SU-DHL-6 (cell line): ENCODE measurements around the gene WWOX.

Experiments used
- H2AFZ ChIP-seq: fragments of 200-600 bp; sonication (generic); 2 replicates; pipeline ENCODE4 v1.6.1; 2014; ENCODE audit warnings: low read depth, mild to moderate bottlenecking, moderate library complexity, mixed read lengths, antibody characterized with exemption, low read length; ENCODE audit not compliant: severe bottlenecking
- H3F3A ChIP-seq: fragments of 200-600 bp; shearing (Covaris generic); 2 replicates; pipeline ENCODE4 v1.6.0; 2016; ENCODE audit warnings: antibody characterized with exemption, mild to moderate bottlenecking; ENCODE audit not compliant: insufficient read depth
- H3K27ac ChIP-seq: fragments of 200-600 bp; sonication (generic); 2 replicates; pipeline ENCODE4 v1.5.1; 2016; ENCODE audit warnings: low read depth, mild to moderate bottlenecking, low read length, moderate library complexity, mixed read lengths
- H3K27me3 ChIP-seq: fragments of 200-600 bp; sonication (generic), shearing (Covaris generic); 2 replicates; pipeline ENCODE4 v1.6.0; 2014; ENCODE audit warnings: mild to moderate bottlenecking, low read length
- H3K36me3 ChIP-seq: fragments of 200-600 bp; sonication (generic); 2 replicates; pipeline ENCODE4 v1.6.1; 2014; ENCODE audit warnings: mild to moderate bottlenecking, low read length, mixed read lengths
- H3K4me2 ChIP-seq: fragments of 300-600, 200-600 bp; shearing (Covaris generic), sonication (generic); 2 replicates; pipeline ENCODE4 v1.6.0; 2014; ENCODE audit warnings: low read length, low read depth, mild to moderate bottlenecking; ENCODE audit not compliant: poor library complexity, severe bottlenecking
- H3K4me3 ChIP-seq: fragments of 200-600 bp; sonication (generic); 2 replicates; pipeline ENCODE4 v1.5.1; 2014; ENCODE audit warnings: antibody characterized with exemption, low read length, mild to moderate bottlenecking, mixed read lengths; ENCODE audit not compliant: insufficient read depth, poor library complexity, severe bottlenecking
- H3K79me2 ChIP-seq: fragments of 200-600 bp; sonication (generic); 2 replicates; pipeline ENCODE4 v1.6.1; 2014; ENCODE audit warnings: mild to moderate bottlenecking, low read length, moderate library complexity; ENCODE audit not compliant: insufficient read depth
- H3K9ac ChIP-seq: fragments of 200-600 bp; sonication (generic); 2 replicates; pipeline ENCODE4 v1.7.0; 2014; ENCODE audit warnings: mild to moderate bottlenecking, low read length
- H3K9me2 ChIP-seq: fragments of 200-600 bp; sonication (generic); replicated peaks from 2 replicates; pipeline ENCODE4 v1.6.1; 2014; ENCODE audit warnings: low read length; ENCODE audit not compliant: insufficient read depth
- H3K9me3 ChIP-seq: fragments of 200-600 bp; sonication (generic); 2 replicates; pipeline ENCODE4 v1.6.1; 2014; ENCODE audit warnings: low read length, mixed read lengths; ENCODE audit not compliant: insufficient read depth
- H4K20me1 ChIP-seq: fragments of 200-600 bp; sonication (generic); 2 replicates; pipeline ENCODE4 v1.6.1; 2014; ENCODE audit warnings: low read depth, mild to moderate bottlenecking, antibody characterized with exemption, low read length, moderate library complexity, mixed read lengths
- EZH2phosphoT487 ChIP-seq: fragments of 200-600 bp; sonication (generic), shearing (Covaris generic); conservative IDR thresholded peaks from 2 replicates; pipeline ENCODE4 v1.6.1; 2018; ENCODE audit warnings: mild to moderate bottlenecking, antibody characterized with exemption, low read length, moderate library complexity, mixed read lengths
- TF ChIP-seq, protein P1 (sequence below): fragments of 200-600 bp; sonication (generic); IDR thresholded peaks from one replicate; pipeline ENCODE4 v1.5.1; 2017; ENCODE audit warnings: antibody characterized with exemption, mild to moderate bottlenecking, low read length, moderate library complexity; ENCODE audit not compliant: insufficient read depth, poor library complexity, severe bottlenecking

WWOX gene

DNA sequence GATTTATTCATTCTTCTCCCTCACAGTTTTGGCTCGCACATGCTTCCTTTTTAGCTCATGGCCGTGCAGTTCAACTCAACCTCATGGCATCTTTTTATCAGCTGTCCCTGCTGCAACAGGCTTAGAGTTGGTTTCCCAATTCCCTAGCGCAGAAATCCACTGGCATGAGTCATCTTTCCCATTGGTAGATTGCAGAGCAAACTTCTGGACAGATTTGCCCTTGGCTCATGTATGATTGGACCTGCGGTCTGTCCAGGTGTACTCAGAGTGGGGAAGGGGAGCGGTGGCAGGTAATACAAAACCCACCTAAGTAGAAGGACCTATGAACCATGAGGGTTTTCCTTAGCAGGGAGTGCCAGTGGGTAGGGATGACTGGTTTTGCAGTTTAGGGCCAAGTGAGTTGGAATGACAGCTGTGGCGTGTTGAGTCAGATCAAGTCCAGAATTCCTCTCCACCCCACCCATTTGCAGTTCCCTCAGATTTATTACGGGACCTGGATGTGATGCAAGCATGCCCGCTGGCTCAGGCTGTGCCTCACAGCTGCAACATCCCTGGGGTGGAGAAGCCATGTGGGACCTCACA lies 584.7 kb downstream of the WWOX start:
- H4K20me1 ChIP-seq = no peaks in the 10 kb centered on the region
- no peak for TF ChIP-seq EZH2phosphoT487
- TF ChIP-seq, protein P1, sequence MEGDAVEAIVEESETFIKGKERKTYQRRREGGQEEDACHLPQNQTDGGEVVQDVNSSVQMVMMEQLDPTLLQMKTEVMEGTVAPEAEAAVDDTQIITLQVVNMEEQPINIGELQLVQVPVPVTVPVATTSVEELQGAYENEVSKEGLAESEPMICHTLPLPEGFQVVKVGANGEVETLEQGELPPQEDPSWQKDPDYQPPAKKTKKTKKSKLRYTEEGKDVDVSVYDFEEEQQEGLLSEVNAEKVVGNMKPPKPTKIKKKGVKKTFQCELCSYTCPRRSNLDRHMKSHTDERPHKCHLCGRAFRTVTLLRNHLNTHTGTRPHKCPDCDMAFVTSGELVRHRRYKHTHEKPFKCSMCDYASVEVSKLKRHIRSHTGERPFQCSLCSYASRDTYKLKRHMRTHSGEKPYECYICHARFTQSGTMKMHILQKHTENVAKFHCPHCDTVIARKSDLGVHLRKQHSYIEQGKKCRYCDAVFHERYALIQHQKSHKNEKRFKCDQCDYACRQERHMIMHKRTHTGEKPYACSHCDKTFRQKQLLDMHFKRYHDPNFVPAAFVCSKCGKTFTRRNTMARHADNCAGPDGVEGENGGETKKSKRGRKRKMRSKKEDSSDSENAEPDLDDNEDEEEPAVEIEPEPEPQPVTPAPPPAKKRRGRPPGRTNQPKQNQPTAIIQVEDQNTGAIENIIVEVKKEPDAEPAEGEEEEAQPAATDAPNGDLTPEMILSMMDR = no peak
- H3F3A ChIP-seq = no peaks in the 10 kb centered on the region
- H3K9me3 ChIP-seq = no peaks in the 10 kb centered on the region
- H3K9me2 ChIP-seq = no peaks in the 10 kb centered on the region
- no peak overlapping the region for H3K4me3 ChIP-seq
- H3K36me3 ChIP-seq = no peaks in the 10 kb centered on the region
- no peak overlapping the region for H3K27ac ChIP-seq
- H3K79me2 ChIP-seq = no peaks in the 10 kb centered on the region
- H3K27me3 ChIP-seq = no peaks in the 10 kb centered on the region
- no peak overlapping the region for H3K9ac ChIP-seq
- H2AFZ ChIP-seq = no peak overlapping the region
- no peak overlapping the region for H3K4me2 ChIP-seq

DNA sequence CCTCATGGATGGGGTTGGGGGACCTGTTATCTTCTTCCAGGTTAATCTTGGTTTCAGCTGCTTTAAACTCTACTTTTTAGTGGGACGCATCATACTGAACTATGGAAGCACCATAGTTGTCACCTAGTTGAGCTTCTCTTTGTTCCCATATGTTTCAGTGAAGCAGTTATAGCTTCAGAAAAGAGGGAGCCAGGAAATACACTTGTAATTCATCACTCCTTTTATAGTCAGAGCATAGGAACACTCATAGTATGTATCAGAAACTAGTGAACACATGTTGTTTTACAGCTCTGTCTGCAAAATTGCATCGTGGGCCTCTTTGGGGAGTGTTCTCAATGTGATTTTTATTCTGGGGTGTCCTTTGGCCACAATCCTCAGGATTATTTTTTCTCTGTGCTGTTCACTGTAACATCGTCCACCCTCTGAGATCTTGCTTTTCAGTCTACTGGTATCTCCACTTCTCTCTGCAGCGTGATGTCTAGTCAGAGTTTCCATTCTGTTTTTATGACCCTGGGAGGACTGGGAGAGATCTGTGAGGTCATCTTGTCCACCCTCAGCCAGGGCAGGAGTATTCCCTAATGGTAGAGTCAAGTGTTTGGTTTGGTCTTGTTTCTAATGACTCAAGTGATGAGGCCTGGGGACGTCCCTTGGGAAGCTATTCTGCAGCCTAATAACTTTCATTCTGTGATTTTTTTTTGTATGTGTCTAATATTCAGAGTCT lies 585.4 kb downstream of the WWOX start:
- no peaks in the 10 kb centered on the region for H3K9me3 ChIP-seq
- H3K4me2 ChIP-seq = no peak overlapping the region
- TF ChIP-seq, protein P1 = no peak
- TF ChIP-seq EZH2phosphoT487 = no peak

DNA sequence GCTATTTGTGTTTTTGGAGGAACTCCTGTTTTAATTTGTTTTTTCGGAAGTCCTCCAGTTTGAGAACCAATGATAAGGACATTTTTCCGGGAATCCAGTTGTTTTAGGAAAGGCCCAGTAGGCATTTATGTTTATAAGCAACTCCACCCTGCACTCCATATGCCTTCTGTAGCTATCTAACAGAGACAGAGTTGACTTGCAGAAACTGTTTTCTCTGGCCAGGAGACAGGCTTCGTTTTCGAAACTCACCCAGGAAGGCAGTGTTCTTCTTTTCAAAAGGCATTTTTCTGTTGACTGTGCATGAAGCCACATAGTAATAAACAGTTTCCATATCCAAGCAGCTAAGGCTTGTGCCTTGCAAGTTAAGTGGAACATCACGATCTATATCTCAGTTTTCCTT lies 587.1 kb downstream of the WWOX start:
- no peaks in the 10 kb centered on the region for H3K9me3 ChIP-seq
- H3F3A ChIP-seq = no peaks in the 10 kb centered on the region
- no peak overlapping the region for H3K4me2 ChIP-seq
- H3K4me3 ChIP-seq = no peak overlapping the region
- no peaks in the 10 kb centered on the region for H3K9me2 ChIP-seq
- no peak overlapping the region for H2AFZ ChIP-seq
- H3K27me3 ChIP-seq = no peaks in the 10 kb centered on the region
- H3K27ac ChIP-seq = no peak overlapping the region
- no peaks in the 10 kb centered on the region for H3K79me2 ChIP-seq
- no peaks in the 10 kb centered on the region for H4K20me1 ChIP-seq
- TF ChIP-seq EZH2phosphoT487 = no peak
- TF ChIP-seq, protein P1 = no peak
- H3K36me3 ChIP-seq = no peaks in the 10 kb centered on the region
- no peak overlapping the region for H3K9ac ChIP-seq

More for the DNA sequence above, 585.4 kb downstream of the WWOX start:
- Histone ChIP-seq H3K4me3 (no peak overlapping the region), H3F3A (no peaks in the 10 kb centered on the region), H2AFZ (no peak overlapping the region), H3K79me2 (no peaks in the 10 kb centered on the region), H3K27ac (no peak overlapping the region), H3K9ac (no peak overlapping the region), H3K36me3 (no peaks in the 10 kb centered on the region), H4K20me1 (no peaks in the 10 kb centered on the region), H3K9me2 (no peaks in the 10 kb centered on the region), H3K27me3 (no peaks in the 10 kb centered on the region)
